ENCODE results near the gene PNMA6E. TPM values are rescaled to one million over a fixed set of nuclear protein-coding genes. Genes with fewer than 3 reads are reported as not detected.

PNMA6E gene
- total and polyA plus RNA-seq, 12 donors: 0.07 to 0.27 (median 0.16) TPM; not detected in 5

DNA sequence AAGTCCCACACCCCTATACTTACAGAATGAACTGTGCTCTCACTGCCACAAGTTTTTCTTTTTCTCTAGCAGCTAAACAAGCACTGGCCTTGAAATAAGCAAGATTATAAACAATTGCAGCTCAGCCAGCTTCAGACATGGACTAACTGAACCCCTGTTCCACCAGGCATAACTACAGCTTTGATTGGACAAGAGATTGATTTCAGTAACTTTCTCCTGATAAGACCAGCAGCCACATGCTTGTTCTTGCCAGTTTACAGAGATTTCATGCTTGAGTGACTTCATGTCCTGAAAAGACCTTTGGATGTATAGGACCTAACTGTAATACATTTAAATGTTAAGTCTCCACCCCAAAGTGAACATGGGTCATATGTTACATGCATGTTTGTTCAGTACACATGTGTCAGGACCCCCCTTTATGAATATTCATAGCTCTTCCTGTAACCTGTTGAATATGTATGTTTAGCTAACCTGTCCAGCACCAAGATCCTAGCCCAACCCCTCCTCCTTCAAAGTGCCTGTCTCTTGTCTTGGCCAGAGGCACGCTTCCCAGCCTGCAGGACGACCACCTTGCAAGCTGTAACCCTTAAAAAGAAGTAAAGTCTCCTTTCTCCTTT lies 39.3 kb downstream of the PNMA6E start:
- TF ChIP-seq POLR2A (IDR thresholded peaks at IDR 0.05): no peak
- TF ChIP-seq, protein P1, sequence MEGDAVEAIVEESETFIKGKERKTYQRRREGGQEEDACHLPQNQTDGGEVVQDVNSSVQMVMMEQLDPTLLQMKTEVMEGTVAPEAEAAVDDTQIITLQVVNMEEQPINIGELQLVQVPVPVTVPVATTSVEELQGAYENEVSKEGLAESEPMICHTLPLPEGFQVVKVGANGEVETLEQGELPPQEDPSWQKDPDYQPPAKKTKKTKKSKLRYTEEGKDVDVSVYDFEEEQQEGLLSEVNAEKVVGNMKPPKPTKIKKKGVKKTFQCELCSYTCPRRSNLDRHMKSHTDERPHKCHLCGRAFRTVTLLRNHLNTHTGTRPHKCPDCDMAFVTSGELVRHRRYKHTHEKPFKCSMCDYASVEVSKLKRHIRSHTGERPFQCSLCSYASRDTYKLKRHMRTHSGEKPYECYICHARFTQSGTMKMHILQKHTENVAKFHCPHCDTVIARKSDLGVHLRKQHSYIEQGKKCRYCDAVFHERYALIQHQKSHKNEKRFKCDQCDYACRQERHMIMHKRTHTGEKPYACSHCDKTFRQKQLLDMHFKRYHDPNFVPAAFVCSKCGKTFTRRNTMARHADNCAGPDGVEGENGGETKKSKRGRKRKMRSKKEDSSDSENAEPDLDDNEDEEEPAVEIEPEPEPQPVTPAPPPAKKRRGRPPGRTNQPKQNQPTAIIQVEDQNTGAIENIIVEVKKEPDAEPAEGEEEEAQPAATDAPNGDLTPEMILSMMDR (IDR thresholded peaks at IDR 0.05): no peak
- no peaks in the 10 kb centered on the region for H3K4me1 ChIP-seq (replicated peaks in 1 of 2)
- no peak for DNase-seq
- H3K36me3 ChIP-seq (replicated peaks in 1 of 2): no peaks in the 10 kb centered on the region
- H3K9me3 ChIP-seq (replicated peaks in 1 of 3): no peaks in the 10 kb centered on the region
- intact Hi-C loops (cut with DNase I): no loop called here
- 0 to 73% (median 41%) methylated on average over 1 to 2 of the region's 2 CpGs for WGBS, 4 donors
- H3K27ac ChIP-seq: peak overlapping the region in 1 of 5 donors; percentile 56
- H3K27me3 ChIP-seq: peaks cover 3% of the 10 kb centered on the region
- no peak overlapping the region for H3K4me3 ChIP-seq

DNA sequence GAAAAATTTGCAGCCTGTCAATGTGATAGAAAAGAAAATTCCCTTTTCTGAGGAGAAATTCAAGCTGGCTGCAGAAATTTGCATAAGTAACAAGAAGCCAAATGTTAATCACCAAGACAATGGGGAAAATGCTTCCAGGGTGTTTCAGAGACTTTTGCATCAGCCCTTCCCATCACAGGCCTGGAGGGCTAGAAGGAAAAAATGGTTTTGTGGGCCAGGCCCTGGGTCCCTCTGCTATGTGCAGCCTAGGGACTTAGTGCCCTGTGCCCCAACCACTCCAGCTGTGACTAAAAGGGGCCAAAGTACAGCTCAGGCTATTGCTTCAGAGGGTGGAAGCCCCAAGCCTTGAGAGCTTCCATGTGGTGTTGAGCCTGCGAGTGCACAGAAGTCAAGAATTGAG lies 43.3 kb downstream of the PNMA6E start:
- H3K9me3 ChIP-seq (replicated peaks in 1 of 3): no peaks in the 10 kb centered on the region
- no peaks in the 10 kb centered on the region for H3K36me3 ChIP-seq (replicated peaks in 1 of 2)
- no peak for TF ChIP-seq POLR2A (IDR thresholded peaks at IDR 0.05)
- TF ChIP-seq, protein P1 (IDR thresholded peaks at IDR 0.05): no peak
- peaks cover 2% of the 10 kb centered on the region for H3K27me3 ChIP-seq
- no peak overlapping the region for H3K27ac ChIP-seq
- 86 to 100% (median 100%) methylated on average over 1 of the region's 1 CpG; no CpG with 5 or more reads in 1 of the 4 donors for WGBS, 4 donors
- no peak for DNase-seq
- intact Hi-C loops (cut with DNase I): no loop called here
- H3K4me1 ChIP-seq (replicated peaks in 1 of 2): no peaks in the 10 kb centered on the region
- no peak overlapping the region for H3K4me3 ChIP-seq

DNA sequence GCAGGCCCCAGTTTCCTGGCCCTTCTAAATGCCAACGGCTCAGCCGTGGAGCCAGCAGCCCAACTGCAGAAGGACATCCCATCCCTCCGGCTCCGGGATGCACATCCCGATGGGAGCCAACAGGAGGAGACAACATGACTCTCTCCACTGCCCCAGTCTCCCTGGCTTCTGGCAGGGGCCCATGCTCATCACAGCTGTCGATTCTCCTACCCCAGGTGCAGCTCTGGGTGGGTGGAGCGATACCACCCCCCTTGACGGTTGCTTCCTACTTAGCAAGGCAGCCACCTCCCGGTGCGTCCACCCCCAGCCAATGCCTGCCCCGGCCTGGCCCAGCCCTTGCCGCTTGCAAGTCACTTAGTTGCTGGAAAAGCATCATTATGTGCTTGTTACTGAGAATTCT lies 47.7 kb downstream of the PNMA6E start:
- Histone ChIP-seq H3K4me1 (replicated peaks in 1 of 2) (no peaks in the 10 kb centered on the region), H3K36me3 (replicated peaks in 1 of 2) (peaks cover 0 to 4% of the 10 kb centered on the region in 2 donors), H3K27me3 (no peaks in the 10 kb centered on the region), H3K9me3 (replicated peaks in 1 of 3) (no peaks in the 10 kb centered on the region), H3K4me3 (no peak overlapping the region), H3K27ac (peak overlapping the region in 2 of 5 donors; percentile 64 to 68)
- intact Hi-C loops (cut with DNase I): no loop called here
- peak in 3 of 7 donors; percentile 49 to 57 (median 54) for DNase-seq
- TF ChIP-seq POLR2A (IDR thresholded peaks at IDR 0.05): no peak
- TF ChIP-seq, protein P1 (IDR thresholded peaks at IDR 0.05): peak in 2 of 6 experiments; percentile 12 to 28
- WGBS, 4 donors: 30 to 82% (median 55%) methylated on average over 2 to 12 of the region's 12 CpGs

DNA sequence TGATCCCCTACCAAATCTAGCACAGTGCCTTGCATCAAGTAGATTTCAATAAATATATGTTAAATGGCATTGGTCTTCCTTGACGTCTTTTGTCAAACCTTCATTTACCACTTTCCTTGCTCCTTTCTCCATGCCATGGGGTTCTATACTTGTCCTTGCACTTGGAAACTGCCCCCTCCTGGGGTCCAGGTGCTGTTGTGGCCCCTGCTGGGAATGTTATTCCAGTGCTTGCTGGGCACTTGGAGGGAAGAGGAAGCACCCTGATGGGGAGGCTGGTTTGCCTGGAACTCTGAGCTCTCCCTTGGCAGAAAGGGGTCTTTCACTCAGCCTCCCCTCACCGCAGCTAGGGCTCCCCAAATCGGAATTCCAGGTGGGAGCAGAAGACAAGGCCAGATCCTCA lies 48.3 kb downstream of the PNMA6E start:
- no peak overlapping the region for H3K4me3 ChIP-seq
- H3K36me3 ChIP-seq (replicated peaks in 1 of 2): peaks cover 0 to 10% of the 10 kb centered on the region in 2 donors
- no peaks in the 10 kb centered on the region for H3K4me1 ChIP-seq (replicated peaks in 1 of 2)
- no peaks in the 10 kb centered on the region for H3K27me3 ChIP-seq
- H3K27ac ChIP-seq: peak overlapping the region in 2 of 5 donors; percentile 64 to 68
- 58 to 100% (median 77%) methylated on average over 1 to 3 of the region's 3 CpGs for WGBS, 4 donors
- TF ChIP-seq, protein P1 (IDR thresholded peaks at IDR 0.05): no peak
- TF ChIP-seq POLR2A (IDR thresholded peaks at IDR 0.05): no peak
- H3K9me3 ChIP-seq (replicated peaks in 1 of 3): no peaks in the 10 kb centered on the region
- DNase-seq: no peak
- intact Hi-C loops (cut with DNase I): no loop called here

All from adrenal gland (tissue), 12 donors.